HCT116 (cell line): ENCODE data around the gene ROR2. TPM values are rescaled to one million over a fixed set of nuclear protein-coding genes. Genes with fewer than 3 reads are reported as not detected.

Source experiments
- ATAC-seq: fragments of 200-7000 bp; cut with Tn5 transposase; 2 replicates; pipeline ENCODE4 v1.9.1; 2020; ENCODE audit warnings: mild to moderate bottlenecking, moderate library complexity
- BruUV-seq: library from RNA; stranded (reverse); fragments of 400-500 nt; replicated peaks from 2 replicates; lab custom pipeline; 2021; lab: Mats Ljungman, UMichigan
- CTCF ChIA-PET: fragments of 300-600 bp; sonication (Branson Sonifier 250); formaldehyde crosslinking; loops from one replicate; lab custom pipeline; 2021; ENCODE audit warnings: antibody characterized with exemption; lab: Charles Lee
- POLR2A ChIA-PET: fragments of 300-600, 350-600 bp; sonication (Branson Sonifier 250); formaldehyde crosslinking; loops from one replicate; lab custom pipeline; 2021; ENCODE audit warnings: antibody characterized with exemption; lab: Charles Lee
- RAD21 ChIA-PET, 2 experiments: fragments of 300-600 bp; sonication (Branson Sonifier 250); formaldehyde crosslinking; loops; one replicate each; lab custom pipeline; 2023; ENCODE audit warnings: low total read pairs in 2 of 2; ENCODE audit not compliant: uncharacterized antibody in 2 of 2, unreplicated experiment in 2 of 2, low non-redundant PET in 1 of 2; lab: Charles Lee
- DNase-seq: peaks from one replicate; pipeline ENCODE4 v3.0.0-alpha.2; 2010; ENCODE audit warnings: low read depth, low spot score
- H2AFZ ChIP-seq: fragments of 200-600 bp; shearing (Covaris generic), sonication (generic); 2 replicates; pipeline ENCODE4 v1.6.1; 2017; ENCODE audit warnings: low read depth, mixed run types, mixed read lengths, antibody characterized with exemption, low read length; ENCODE audit not compliant: poor library complexity, severe bottlenecking
- H3K27ac ChIP-seq: 2 replicates; pipeline ENCODE4 v1.5.1; 2012; ENCODE audit warnings: low read depth, low read length
- H3K27me3 ChIP-seq: fragments of 200-600 bp; sonication (generic); 2 replicates; pipeline ENCODE4 v1.6.1; 2016; ENCODE audit warnings: mixed run types, low read length, mixed read lengths; ENCODE audit not compliant: insufficient read depth
- H3K36me3 ChIP-seq, 2 experiments: fragments of 200-500 bp in 1 of 2; fragments of 200-600 bp in 1 of 2; sonication (Bioruptor generic) in 1 of 2; sonication (generic) in 1 of 2; 2 replicates each; pipeline versions ENCODE4 v1.5.1 to v1.6.1; 2014 to 2016; ENCODE audit warnings: low read length in 2 of 2, inconsistent platforms in 1 of 2, mixed read lengths in 1 of 2, mixed run types in 1 of 2; ENCODE audit not compliant: insufficient read depth in 2 of 2, control insufficient read depth in 1 of 2
- H3K4me1 ChIP-seq, 2 experiments: fragments of 200-600 bp in 1 of 2; sonication (generic) in 1 of 2; 2 replicates each; pipeline versions ENCODE4 v1.5.1 to v1.6.1; 2012 to 2017; ENCODE audit warnings: low read length in 2 of 2, inconsistent platforms in 1 of 2, mild to moderate bottlenecking in 1 of 2, mixed read lengths in 1 of 2, mixed run types in 1 of 2, moderate library complexity in 1 of 2; ENCODE audit not compliant: insufficient read depth in 2 of 2, control insufficient read depth in 1 of 2
- H3K4me2 ChIP-seq: fragments of 200-600 bp; sonication (generic); 2 replicates; pipeline ENCODE4 v1.6.1; 2017; ENCODE audit warnings: mixed run types, low read length, mixed read lengths
- H3K4me3 ChIP-seq, 2 experiments: fragments of 200-600 bp in 1 of 2; sonication (generic) in 1 of 2; replicated peaks in 1 of 2; 2 replicates each; pipeline ENCODE4 v1.5.1; 2011 to 2016; ENCODE audit warnings: low read length in 2 of 2, control low read depth in 1 of 2, low read depth in 1 of 2, mild to moderate bottlenecking in 1 of 2, mixed read lengths in 1 of 2, mixed run types in 1 of 2
- H3K79me2 ChIP-seq: fragments of 200-600 bp; sonication (generic); 2 replicates; pipeline ENCODE4 v1.6.1; 2017; ENCODE audit warnings: mild to moderate bottlenecking, mixed run types, low read length, moderate library complexity, mixed read lengths; ENCODE audit not compliant: insufficient read depth
- H3K9ac ChIP-seq: fragments of 200-600 bp; sonication (generic); 2 replicates; pipeline ENCODE4 v1.6.1; 2016; ENCODE audit warnings: low read length, mixed read lengths
- H3K9me2 ChIP-seq: fragments of 200-600 bp; sonication (generic), shearing (Covaris generic); 2 replicates; pipeline ENCODE4 v1.6.1; 2017; ENCODE audit warnings: mixed run types, mild to moderate bottlenecking, moderate library complexity; ENCODE audit not compliant: insufficient read depth
- H3K9me3 ChIP-seq, 2 experiments: fragments of 200-500 bp in 1 of 2; fragments of 200-600 bp in 1 of 2; sonication (Bioruptor generic) in 1 of 2; sonication (generic) in 1 of 2; 2 replicates each; pipeline ENCODE4 v1.6.1; 2014 to 2017; ENCODE audit warnings: low read length in 2 of 2, mixed read lengths in 2 of 2, inconsistent platforms in 1 of 2, low read depth in 1 of 2, mild to moderate bottlenecking in 1 of 2, mixed run types in 1 of 2, moderate library complexity in 1 of 2; ENCODE audit not compliant: control insufficient read depth in 1 of 2, insufficient read depth in 1 of 2
- H4K20me1 ChIP-seq: fragments of 200-600 bp; sonication (generic), shearing (Covaris generic); 2 replicates; pipeline ENCODE4 v1.6.1; 2017; ENCODE audit warnings: mixed run types, mild to moderate bottlenecking, moderate library complexity; ENCODE audit not compliant: insufficient read depth
- CBX3 ChIP-seq: IDR thresholded peaks from 2 replicates; pipeline ENCODE4 v1.6.1; 2012; ENCODE audit warnings: low read depth
- CEBPB ChIP-seq: IDR thresholded peaks from 2 replicates; pipeline ENCODE4 v1.6.1; 2012; ENCODE audit warnings: low read depth
- CTCF ChIP-seq, 3 experiments: fragments of 200-600 bp in 1 of 3; sonication (generic) in 1 of 3; IDR thresholded peaks in 2 of 3; conservative IDR thresholded peaks in 1 of 3; 2 replicates each; pipeline ENCODE4 v1.5.1; 2012 to 2017; ENCODE audit warnings: low read depth in 2 of 3, low read length in 2 of 3, antibody characterized with exemption in 1 of 3, borderline replicate concordance in 1 of 3, control low read depth in 1 of 3, mild to moderate bottlenecking in 1 of 3, mixed read lengths in 1 of 3, mixed run types in 1 of 3, moderate library complexity in 1 of 3; ENCODE audit not compliant: insufficient read depth in 1 of 3
- EGR1 ChIP-seq: IDR thresholded peaks from 2 replicates; pipeline ENCODE4 v1.6.1; 2012; ENCODE audit warnings: low read depth
- ELF1 ChIP-seq: IDR thresholded peaks from 2 replicates; pipeline ENCODE4 v1.6.1; 2012; ENCODE audit warnings: low read depth, borderline replicate concordance
- EZH2 ChIP-seq: fragments of 200-600 bp; sonication (generic); IDR thresholded peaks from 2 replicates; pipeline ENCODE4 v1.6.1; 2017; ENCODE audit warnings: antibody characterized with exemption, mixed run types
- EZH2phosphoT487 ChIP-seq: fragments of 200-600 bp; IDR thresholded peaks from 2 replicates; pipeline ENCODE4 v1.6.1; 2018; ENCODE audit warnings: antibody characterized with exemption, borderline replicate concordance
- FOSL1 ChIP-seq: IDR thresholded peaks from 2 replicates; pipeline ENCODE4 v1.6.1; 2012; ENCODE audit warnings: low read depth
- JUND ChIP-seq: IDR thresholded peaks from 2 replicates; pipeline ENCODE4 v1.6.1; 2012
- MAX ChIP-seq: IDR thresholded peaks from 2 replicates; pipeline ENCODE4 v1.6.1; 2012
- POLR2A ChIP-seq: IDR thresholded peaks from 2 replicates; pipeline ENCODE4 v1.7.0; 2011; ENCODE audit warnings: borderline replicate concordance; ENCODE audit not compliant: insufficient read depth, insufficient read length; ENCODE audit errors: extremely low read depth
- POLR2AphosphoS5 ChIP-seq: IDR thresholded peaks from 2 replicates; pipeline ENCODE4 v1.6.1; 2011; ENCODE audit warnings: mild to moderate bottlenecking, low read depth, low read length, moderate library complexity
- RAD21 ChIP-seq: IDR thresholded peaks from 2 replicates; pipeline ENCODE4 v1.6.1; 2012; ENCODE audit warnings: low read depth, mild to moderate bottlenecking
- SIN3A ChIP-seq: IDR thresholded peaks from 2 replicates; pipeline ENCODE4 v1.6.1; 2012; ENCODE audit warnings: low read depth
- SP1 ChIP-seq: IDR thresholded peaks from 2 replicates; pipeline ENCODE4 v1.6.1; 2012; ENCODE audit warnings: low read depth
- TCF7L2 ChIP-seq: IDR thresholded peaks from 2 replicates; pipeline ENCODE4 v1.7.0; 2011; ENCODE audit warnings: borderline replicate concordance, inconsistent platforms; ENCODE audit not compliant: insufficient read depth, insufficient read length; ENCODE audit errors: extremely low read depth
- ZBTB33 ChIP-seq: IDR thresholded peaks from 2 replicates; pipeline ENCODE4 v1.6.1; 2011; ENCODE audit warnings: mild to moderate bottlenecking, low read length, moderate library complexity; ENCODE audit not compliant: insufficient replicate concordance; ENCODE audit errors: extremely low read depth
- ZFX ChIP-seq: fragments of 450-650 bp; IDR thresholded peaks from 2 replicates; pipeline ENCODE4 v1.6.1; 2017
- ZNF274 ChIP-seq: fragments of 200-500 bp; sonication (Bioruptor generic); IDR thresholded peaks from 2 replicates; pipeline ENCODE4 v1.6.1; 2014; ENCODE audit warnings: mild to moderate bottlenecking, low read depth, low read length, inconsistent platforms
- intact Hi-C: fragments of 100-400 bp; cut with micrococcal nuclease; formaldehyde crosslinking; loops from 2 replicates; pipeline ENCODE4 v1.10.0; 2022
- total RNA-seq: library from RNA; stranded (reverse); gene quantifications from one replicate; pipeline ENCODE4 v1.2.1, GENCODE V29; 2021; ENCODE audit not compliant: unreplicated experiment

The ROR2 gene
- total RNA-seq, 1 experiment from 2014 or later, result 15.7 TPM

- no peak overlapping the region for H3K4me3 ChIP-seq
- no peak overlapping the region for H3K27ac ChIP-seq
- H4K20me1 ChIP-seq, result no peaks in the 10 kb centered on the region
- ChIA-PET RAD21 (no interaction called here), POLR2A (no interaction called here), CTCF (no interaction called here)
- intact Hi-C loops, result no loop called here
- TF ChIP-seq EZH2phosphoT487, result no peak
- no peak for TF ChIP-seq RAD21
- no peak for TF ChIP-seq ELF1
- no peak for TF ChIP-seq POLR2AphosphoS5
- no peak for TF ChIP-seq CTCF (IDR thresholded peaks at IDR 0.05 in 2 of 3, conservative IDR thresholded peaks at IDR 0.05 in 1 of 3; ENCODE audit: borderline replicate concordance in 1 of 3, insufficient read depth in 1 of 3, low read depth in 2 of 3, low read length in 2 of 3)
- TF ChIP-seq EZH2, result no peak
- no peak for TF ChIP-seq SP1
- no peak for TF ChIP-seq TCF7L2
- TF ChIP-seq SIN3A, result no peak
- TF ChIP-seq ZNF274, result no peak
- no peak for TF ChIP-seq ZFX
- TF ChIP-seq ZBTB33, result no peak
- no peak for TF ChIP-seq POLR2A
- no peak for TF ChIP-seq JUND
- TF ChIP-seq MAX, result no peak
- TF ChIP-seq EGR1, result no peak
- no peak for TF ChIP-seq FOSL1
- TF ChIP-seq CEBPB, result no peak
- no peak for TF ChIP-seq CBX3
- no peaks in the 10 kb centered on the region for H3K9me3 ChIP-seq
- no peak overlapping the region for H2AFZ ChIP-seq
- no peak overlapping the region for H3K9ac ChIP-seq
- DNase-seq, result no peak
- H3K9me2 ChIP-seq, result no peaks in the 10 kb centered on the region
- no peak overlapping the region for H3K4me2 ChIP-seq
- H3K79me2 ChIP-seq, result no peaks in the 10 kb centered on the region
- no TSS peak for BruUV-seq
- ATAC-seq, result no peak
- no peaks in the 10 kb centered on the region for H3K36me3 ChIP-seq
- H3K4me1 ChIP-seq, result no peaks in the 10 kb centered on the region
- H3K27me3 ChIP-seq, result no peaks in the 10 kb centered on the region
These were observed 22.1 kb upstream of the ROR2 start for GRCh38 chr9:91972076-91972626.
